Activated CD4-positive, alpha-beta T cell treated with anti-CD3 and anti-CD28 coated beads for 24 hours (primary cell): ENCODE results near the gene CTNNBIP1.

Source experiments
- DNase-seq, 2 donors: peaks; one replicate each; pipeline ENCODE4 v3.0.0-alpha.2; 2020; ENCODE audit warnings: low read depth in 2 of 2

CTNNBIP1 gene

GRCh38 chr1:9904596-9904995 lies 5.5 kb downstream of the CTNNBIP1 start:
- DNase-seq = no peak

GRCh38 chr1:9903801-9904527 lies 6.1 kb downstream of the CTNNBIP1 start:
- DNase-seq = no peak

GRCh38 chr1:9902060-9902452 lies 8.0 kb downstream of the CTNNBIP1 start:
- DNase-seq = no peak

- no peak for DNase-seq
Measured at GRCh38 chr1:9901148-9902059, 8.7 kb downstream of the CTNNBIP1 start.

- no peak for DNase-seq
Measured at GRCh38 chr1:9900142-9901043, 9.7 kb downstream of the CTNNBIP1 start.

GRCh38 chr1:9894115-9894514 lies 16.0 kb downstream of the CTNNBIP1 start:
- no peak for DNase-seq

- DNase-seq = no peak
Measured at GRCh38 chr1:9892563-9893528, 17.2 kb downstream of the CTNNBIP1 start.

- DNase-seq = no peak
Measured at GRCh38 chr1:9891207-9891606, 18.9 kb downstream of the CTNNBIP1 start.

GRCh38 chr1:9890224-9890731 lies 19.8 kb downstream of the CTNNBIP1 start:
- DNase-seq = no peak

GRCh38 chr1:9889411-9889810 lies 20.7 kb downstream of the CTNNBIP1 start:
- no peak for DNase-seq

- no peak for DNase-seq
Measured at GRCh38 chr1:9888886-9889285, 21.2 kb downstream of the CTNNBIP1 start.

- DNase-seq = no peak
Measured at GRCh38 chr1:9887070-9887469, 23.0 kb downstream of the CTNNBIP1 start.

- no peak for DNase-seq
Measured at GRCh38 chr1:9886092-9886742, 23.9 kb downstream of the CTNNBIP1 start.

GRCh38 chr1:9884805-9885204 lies 25.3 kb downstream of the CTNNBIP1 start:
- DNase-seq = no peak

GRCh38 chr1:9883585-9884449 lies 26.3 kb downstream of the CTNNBIP1 start:
- DNase-seq = no peak

GRCh38 chr1:9882945-9883303 lies 27.1 kb downstream of the CTNNBIP1 start:
- DNase-seq = no peak

GRCh38 chr1:9882296-9882944 lies 27.6 kb downstream of the CTNNBIP1 start:
- no peak for DNase-seq

- DNase-seq = no peak
Measured at GRCh38 chr1:9881838-9882249, 28.2 kb downstream of the CTNNBIP1 start.

GRCh38 chr1:9878404-9878803 lies 31.7 kb downstream of the CTNNBIP1 start:
- no peak for DNase-seq
